HG03520 (cell line): Measurements from ENCODE around the gene GNAT2.

Source experiments
- ATAC-seq: cut with Tn5 transposase; IDR thresholded peaks from one replicate; pipeline ENCODE4 v1.9.1; 2021; ENCODE audit warnings: mild to moderate bottlenecking, moderate library complexity; ENCODE audit not compliant: unreplicated experiment

The GNAT2 gene

DNA sequence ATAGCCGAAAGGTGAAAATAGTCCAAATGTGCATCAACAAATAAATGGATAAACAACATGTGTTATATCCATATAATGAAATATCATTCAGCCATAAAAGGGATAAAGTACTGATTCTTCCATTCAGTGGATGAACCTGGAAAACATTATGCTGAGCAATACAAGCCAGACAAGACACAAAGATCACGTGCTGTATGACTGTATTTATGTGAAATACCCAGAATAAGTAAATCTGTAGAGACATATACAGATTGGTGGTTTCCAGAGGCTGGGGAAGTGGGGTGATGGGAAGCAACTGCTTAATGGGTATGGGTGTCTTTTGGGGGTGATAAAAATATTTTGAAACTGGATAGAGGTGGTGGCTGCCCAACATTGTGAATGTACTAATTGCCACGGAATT, 23.2 kb upstream of the GNAT2 start:
- ATAC-seq, result no peak

DNA sequence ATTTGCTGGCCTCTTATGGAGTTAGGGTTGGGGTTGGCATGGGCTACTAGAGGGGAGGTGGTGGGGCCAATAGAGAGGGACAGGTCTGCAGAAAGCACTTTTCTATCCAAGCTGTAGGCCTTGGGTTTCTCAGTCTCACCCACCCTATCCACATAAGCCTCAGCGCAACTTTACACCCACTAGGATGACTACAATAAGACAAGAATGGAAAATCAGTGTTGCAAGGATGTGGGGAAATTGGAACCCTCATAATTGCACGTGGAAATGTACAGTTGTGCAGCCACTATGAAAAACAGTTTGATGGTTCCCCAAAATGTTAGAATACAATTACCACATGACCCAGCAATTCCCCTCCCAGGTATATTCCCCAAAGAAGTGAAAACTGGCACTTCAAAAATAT, 22.4 kb upstream of the GNAT2 start:
- ATAC-seq, result no peak

- no peak for ATAC-seq
These were observed 21.8 kb upstream of the GNAT2 start for GRCh38 chr1:109641078-109641740.

DNA sequence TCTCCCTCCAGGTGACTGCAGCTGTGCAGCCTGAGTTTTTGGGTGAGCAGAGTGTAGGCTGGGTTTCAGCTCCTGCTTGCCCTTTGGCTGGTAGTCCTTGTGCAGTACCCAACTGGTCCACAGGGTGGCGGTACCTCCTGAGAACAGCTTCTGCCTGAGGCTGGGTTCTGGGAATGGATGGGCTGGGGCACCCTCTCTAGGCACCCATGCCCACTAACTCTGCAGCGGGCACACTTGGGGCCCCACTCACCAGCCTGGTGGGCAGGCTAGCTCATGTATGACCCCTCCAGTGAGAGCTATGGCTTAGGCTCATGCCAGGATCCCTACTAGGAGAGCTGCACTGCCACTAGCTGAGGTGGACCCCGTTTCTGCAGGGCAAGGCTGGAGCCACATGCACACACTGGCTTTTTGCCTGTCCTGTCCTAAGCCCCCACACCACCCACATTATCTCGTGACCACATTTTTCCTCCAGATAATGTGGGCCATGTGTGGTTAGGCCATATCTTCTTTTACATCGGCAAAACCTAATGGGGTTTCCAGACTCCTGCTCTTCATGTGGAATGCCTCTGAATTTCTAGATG, 21.0 kb upstream of the GNAT2 start:
- ATAC-seq, result no peak

GRCh38 chr1:109639841-109640184, 20.4 kb upstream of the GNAT2 start:
- ATAC-seq, result no peak

- no peak for ATAC-seq
These were observed 19.8 kb upstream of the GNAT2 start for GRCh38 chr1:109639063-109639840.

DNA sequence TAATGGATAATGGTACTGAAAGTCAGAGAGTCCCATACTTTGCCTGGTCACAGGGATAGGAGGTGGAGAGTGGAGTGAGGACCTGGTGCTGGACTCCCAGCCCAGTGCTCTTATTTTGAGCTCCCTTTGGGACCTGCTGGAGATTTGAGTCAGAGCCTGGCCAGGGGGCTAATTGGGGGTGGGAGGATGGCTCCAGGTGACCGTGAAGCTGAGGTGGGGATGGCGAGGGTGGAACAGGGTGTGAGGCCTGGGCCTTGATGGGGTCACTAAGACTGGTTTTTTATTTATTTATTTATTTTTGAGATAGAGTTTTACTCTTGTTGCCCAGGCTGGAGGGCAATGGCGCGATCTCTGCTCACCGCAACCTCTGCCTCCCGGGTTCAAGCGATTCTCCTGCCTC, 18.0 kb upstream of the GNAT2 start:
- ATAC-seq, result no peak

- no peak for ATAC-seq
These were observed 17.0 kb upstream of the GNAT2 start for GRCh38 chr1:109636201-109636952.

- no peak for ATAC-seq
These were observed 16.4 kb upstream of the GNAT2 start for GRCh38 chr1:109635862-109636200.

GRCh38 chr1:109634771-109635750, 15.6 kb upstream of the GNAT2 start:
- ATAC-seq, result no peak

DNA sequence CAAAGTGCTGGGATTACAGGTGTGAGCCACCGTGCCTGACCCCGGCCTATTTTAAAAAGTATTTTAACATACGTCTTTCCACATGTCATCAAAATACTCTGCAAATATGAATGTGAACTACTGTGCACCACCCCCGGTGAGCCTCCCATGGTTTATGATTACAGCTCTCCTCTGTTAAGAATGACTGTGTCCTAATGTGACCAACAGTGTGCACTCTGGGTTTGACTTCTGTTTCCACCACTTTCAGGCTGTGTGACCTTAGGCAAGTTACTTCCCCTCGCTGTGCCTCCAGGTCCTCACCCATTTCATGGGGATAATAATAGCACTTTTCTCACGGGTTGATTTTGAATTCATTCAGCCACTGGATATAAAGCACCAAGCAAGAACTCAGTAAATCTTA, 14.9 kb upstream of the GNAT2 start:
- no peak for ATAC-seq

- ATAC-seq, result no peak
These were observed 13.4 kb upstream of the GNAT2 start for GRCh38 chr1:109632671-109633346.

- no peak for ATAC-seq
These were observed 12.4 kb upstream of the GNAT2 start for GRCh38 chr1:109631513-109632505.

DNA sequence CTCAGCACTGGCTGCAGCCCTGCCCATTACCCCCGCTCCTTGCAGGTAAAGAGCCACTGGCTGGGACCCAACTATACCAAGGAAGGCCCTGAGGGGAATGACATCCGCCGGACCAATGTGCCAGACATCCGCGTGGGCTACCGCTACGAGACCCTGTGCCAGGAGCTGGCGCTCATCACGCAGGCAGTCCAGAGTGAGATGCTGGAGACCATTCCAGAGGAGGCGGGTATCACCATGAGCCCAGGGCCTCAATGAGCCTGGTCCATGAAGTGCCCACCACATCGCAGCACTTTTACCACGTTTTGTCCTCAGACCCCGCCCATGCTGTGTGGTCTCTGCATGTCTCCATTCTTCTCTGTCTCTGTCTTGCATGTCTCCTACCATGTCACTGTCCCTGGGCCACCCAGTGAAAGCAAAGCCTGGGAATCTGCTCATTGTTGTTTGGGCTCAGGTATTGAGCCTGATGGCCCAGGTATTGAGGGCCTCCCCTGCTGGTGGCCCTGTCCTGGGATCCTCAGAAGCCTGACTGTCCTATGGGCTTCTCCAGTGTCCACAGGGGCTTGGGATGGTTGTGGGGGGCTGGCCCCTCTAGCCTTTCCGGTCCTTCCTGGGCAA, 11.6 kb upstream of the GNAT2 start:
- no peak for ATAC-seq

DNA sequence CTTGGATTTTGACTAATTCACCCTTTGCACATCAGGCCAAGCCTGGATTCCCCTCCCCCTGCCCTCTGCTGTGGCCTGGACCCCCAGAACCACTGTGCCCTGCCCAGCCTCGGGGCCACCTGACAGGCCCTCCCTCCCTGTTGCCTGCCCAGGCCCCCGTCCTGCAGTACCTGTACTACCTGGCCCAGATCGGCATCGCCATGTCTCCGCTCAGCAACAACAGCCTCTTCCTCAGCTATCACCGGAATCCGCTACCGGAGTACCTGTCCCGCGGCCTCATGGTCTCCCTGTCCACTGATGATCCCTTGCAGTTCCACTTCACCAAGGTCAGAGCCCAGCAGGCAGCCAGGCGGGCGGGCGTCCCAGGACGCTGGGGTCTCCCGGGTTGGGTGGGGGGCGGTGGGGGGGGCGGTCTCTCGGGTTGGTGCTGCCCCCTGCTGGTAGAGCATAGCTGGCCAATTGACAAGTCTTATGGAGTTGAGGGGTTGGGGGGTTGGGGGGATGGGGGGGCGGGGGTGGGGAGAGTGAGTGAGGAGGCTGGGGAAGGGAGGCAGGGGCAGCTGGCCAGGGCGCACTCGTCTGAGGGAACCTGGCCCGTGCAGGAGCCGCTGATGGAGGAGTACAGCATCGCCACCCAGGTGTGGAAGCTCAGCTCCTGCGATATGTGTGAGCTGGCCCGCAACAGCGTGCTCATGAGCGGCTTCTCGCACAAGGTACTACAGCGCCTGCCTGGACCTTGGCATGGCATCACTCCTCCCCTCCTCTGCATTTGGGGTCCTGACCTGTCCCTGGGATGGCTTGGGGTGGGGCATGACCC, 10.9 kb upstream of the GNAT2 start:
- no peak for ATAC-seq

- no peak for ATAC-seq
These were observed 10.1 kb upstream of the GNAT2 start for GRCh38 chr1:109629372-109630030.
